Panc1 (cell line): ENCODE measurements around the gene RAD9A.

Source experiments
- POLR2AphosphoS5 ChIP-seq: IDR thresholded peaks from 2 replicates; pipeline ENCODE4 v1.6.1; 2012; ENCODE audit warnings: mild to moderate bottlenecking, low read depth, low read length, moderate library complexity
- SIN3A ChIP-seq: IDR thresholded peaks from 2 replicates; pipeline ENCODE4 v1.6.1; 2012; ENCODE audit warnings: low read depth, mild to moderate bottlenecking, low read length, moderate library complexity, borderline replicate concordance; ENCODE audit not compliant: insufficient read depth
- TF ChIP-seq, protein P1 (sequence below), 2 experiments: IDR thresholded peaks; 2 replicates each; pipeline ENCODE4 v1.6.1; 2011 to 2012; ENCODE audit warnings: low read depth in 2 of 2, control low read depth in 1 of 2, low read length in 1 of 2, mild to moderate bottlenecking in 1 of 2, moderate library complexity in 1 of 2; ENCODE audit not compliant: insufficient read depth in 1 of 2
- TF ChIP-seq, protein P2 (sequence below): fragments of 450-650 bp; IDR thresholded peaks from 2 replicates; pipeline ENCODE4 v1.5.1; 2017; ENCODE audit warnings: mild to moderate bottlenecking

DNA sequence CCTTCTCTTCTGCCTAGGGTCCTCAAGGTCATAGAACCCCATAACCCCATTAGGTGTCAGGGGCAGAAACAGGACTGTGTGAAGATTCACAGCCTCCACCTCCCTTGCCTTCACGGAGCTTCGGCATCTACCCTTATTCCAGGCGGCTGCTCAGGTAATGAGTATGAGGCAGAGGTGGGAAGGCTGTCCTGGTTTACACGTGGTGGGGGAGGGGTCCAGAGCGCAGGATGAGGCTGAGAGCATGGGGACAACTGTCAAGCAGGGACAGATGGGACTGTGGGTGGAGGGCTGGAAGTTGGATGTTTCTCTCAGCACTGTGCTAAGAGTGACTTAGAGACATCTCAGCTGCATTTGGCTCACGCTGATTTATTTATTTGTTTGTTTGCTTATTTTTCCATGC lies 4.3 kb upstream of the RAD9A start:
- TF ChIP-seq, protein P1, sequence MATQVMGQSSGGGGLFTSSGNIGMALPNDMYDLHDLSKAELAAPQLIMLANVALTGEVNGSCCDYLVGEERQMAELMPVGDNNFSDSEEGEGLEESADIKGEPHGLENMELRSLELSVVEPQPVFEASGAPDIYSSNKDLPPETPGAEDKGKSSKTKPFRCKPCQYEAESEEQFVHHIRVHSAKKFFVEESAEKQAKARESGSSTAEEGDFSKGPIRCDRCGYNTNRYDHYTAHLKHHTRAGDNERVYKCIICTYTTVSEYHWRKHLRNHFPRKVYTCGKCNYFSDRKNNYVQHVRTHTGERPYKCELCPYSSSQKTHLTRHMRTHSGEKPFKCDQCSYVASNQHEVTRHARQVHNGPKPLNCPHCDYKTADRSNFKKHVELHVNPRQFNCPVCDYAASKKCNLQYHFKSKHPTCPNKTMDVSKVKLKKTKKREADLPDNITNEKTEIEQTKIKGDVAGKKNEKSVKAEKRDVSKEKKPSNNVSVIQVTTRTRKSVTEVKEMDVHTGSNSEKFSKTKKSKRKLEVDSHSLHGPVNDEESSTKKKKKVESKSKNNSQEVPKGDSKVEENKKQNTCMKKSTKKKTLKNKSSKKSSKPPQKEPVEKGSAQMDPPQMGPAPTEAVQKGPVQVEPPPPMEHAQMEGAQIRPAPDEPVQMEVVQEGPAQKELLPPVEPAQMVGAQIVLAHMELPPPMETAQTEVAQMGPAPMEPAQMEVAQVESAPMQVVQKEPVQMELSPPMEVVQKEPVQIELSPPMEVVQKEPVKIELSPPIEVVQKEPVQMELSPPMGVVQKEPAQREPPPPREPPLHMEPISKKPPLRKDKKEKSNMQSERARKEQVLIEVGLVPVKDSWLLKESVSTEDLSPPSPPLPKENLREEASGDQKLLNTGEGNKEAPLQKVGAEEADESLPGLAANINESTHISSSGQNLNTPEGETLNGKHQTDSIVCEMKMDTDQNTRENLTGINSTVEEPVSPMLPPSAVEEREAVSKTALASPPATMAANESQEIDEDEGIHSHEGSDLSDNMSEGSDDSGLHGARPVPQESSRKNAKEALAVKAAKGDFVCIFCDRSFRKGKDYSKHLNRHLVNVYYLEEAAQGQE (IDR thresholded peaks at IDR 0.05; ENCODE audit: insufficient read depth in 1 of 2, low read depth in 2 of 2, low read length in 1 of 2) = no peak
- no peak for TF ChIP-seq POLR2AphosphoS5
- TF ChIP-seq, protein P2, sequence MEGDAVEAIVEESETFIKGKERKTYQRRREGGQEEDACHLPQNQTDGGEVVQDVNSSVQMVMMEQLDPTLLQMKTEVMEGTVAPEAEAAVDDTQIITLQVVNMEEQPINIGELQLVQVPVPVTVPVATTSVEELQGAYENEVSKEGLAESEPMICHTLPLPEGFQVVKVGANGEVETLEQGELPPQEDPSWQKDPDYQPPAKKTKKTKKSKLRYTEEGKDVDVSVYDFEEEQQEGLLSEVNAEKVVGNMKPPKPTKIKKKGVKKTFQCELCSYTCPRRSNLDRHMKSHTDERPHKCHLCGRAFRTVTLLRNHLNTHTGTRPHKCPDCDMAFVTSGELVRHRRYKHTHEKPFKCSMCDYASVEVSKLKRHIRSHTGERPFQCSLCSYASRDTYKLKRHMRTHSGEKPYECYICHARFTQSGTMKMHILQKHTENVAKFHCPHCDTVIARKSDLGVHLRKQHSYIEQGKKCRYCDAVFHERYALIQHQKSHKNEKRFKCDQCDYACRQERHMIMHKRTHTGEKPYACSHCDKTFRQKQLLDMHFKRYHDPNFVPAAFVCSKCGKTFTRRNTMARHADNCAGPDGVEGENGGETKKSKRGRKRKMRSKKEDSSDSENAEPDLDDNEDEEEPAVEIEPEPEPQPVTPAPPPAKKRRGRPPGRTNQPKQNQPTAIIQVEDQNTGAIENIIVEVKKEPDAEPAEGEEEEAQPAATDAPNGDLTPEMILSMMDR = no peak
- no peak for TF ChIP-seq SIN3A
